Measurements from ENCODE around the gene GRID1.

Gene GRID1

GRCh38 chr10:86262688-86263181 is 103.9 kb downstream of the GRID1 start:
- DNase-seq: no peak

GRCh38 chr10:86261941-86262687 is 104.5 kb downstream of the GRID1 start:
- DNase-seq: no peak

GRCh38 chr10:86261470-86261869 is 105.1 kb downstream of the GRID1 start:
- no peak for DNase-seq

GRCh38 chr10:86260564-86260963 is 106.0 kb downstream of the GRID1 start:
- no peak for DNase-seq

GRCh38 chr10:86259901-86260562 is 106.6 kb downstream of the GRID1 start:
- no peak for DNase-seq

GRCh38 chr10:86258941-86259340 is 107.7 kb downstream of the GRID1 start:
- no peak for DNase-seq

- DNase-seq: no peak
These were observed 108.1 kb downstream of the GRID1 start for GRCh38 chr10:86258499-86258898.

GRCh38 chr10:86257683-86258082 is 108.9 kb downstream of the GRID1 start:
- no peak for DNase-seq

GRCh38 chr10:86256690-86257315 is 109.8 kb downstream of the GRID1 start:
- no peak for DNase-seq

- no peak for DNase-seq
These were observed 111.0 kb downstream of the GRID1 start for GRCh38 chr10:86255405-86256251.

GRCh38 chr10:86254526-86255174 is 111.9 kb downstream of the GRID1 start:
- no peak for DNase-seq

GRCh38 chr10:86254081-86254480 is 112.5 kb downstream of the GRID1 start:
- no peak for DNase-seq

- no peak for DNase-seq
These were observed 113.2 kb downstream of the GRID1 start for GRCh38 chr10:86253091-86254072.

- DNase-seq: no peak
These were observed 114.0 kb downstream of the GRID1 start for GRCh38 chr10:86252556-86252955.

- DNase-seq: no peak
These were observed 114.5 kb downstream of the GRID1 start for GRCh38 chr10:86252079-86252478.

- no peak for DNase-seq
These were observed 115.2 kb downstream of the GRID1 start for GRCh38 chr10:86251426-86251825.

GRCh38 chr10:86250399-86250798 is 116.2 kb downstream of the GRID1 start:
- no peak for DNase-seq

- no peak for DNase-seq
These were observed 116.8 kb downstream of the GRID1 start for GRCh38 chr10:86249794-86250193.

- DNase-seq: no peak
These were observed 118.5 kb downstream of the GRID1 start for GRCh38 chr10:86248062-86248461.

- no peak for DNase-seq
These were observed 119.0 kb downstream of the GRID1 start for GRCh38 chr10:86247588-86247987.

- DNase-seq: no peak
These were observed 119.5 kb downstream of the GRID1 start for GRCh38 chr10:86247073-86247472.

Measured in DMS79 (cell line).